Testis (tissue), 3 donors: ENCODE data around the gene SUSD6. TPM values are rescaled to one million over a fixed set of nuclear protein-coding genes. Genes with fewer than 3 reads are reported as not detected.

Experiments used
- DNase-seq: peaks from one replicate; pipeline ENCODE4 v3.0.0-alpha.2; 2019
- H3K27ac ChIP-seq, 2 donors: fragments of 200-600 bp; sonication (generic); one replicate each; pipeline ENCODE4 v1.5.1; 2019
- H3K27me3 ChIP-seq: fragments of 200-600 bp; sonication (generic); one replicate; pipeline ENCODE4 v1.5.1; 2019
- H3K36me3 ChIP-seq: fragments of 200-600 bp; sonication (generic); one replicate; pipeline ENCODE4 v1.5.1; 2017; ENCODE audit warnings: low read depth; ENCODE audit errors: missing control alignments
- H3K4me1 ChIP-seq: fragments of 200-600 bp; sonication (generic); one replicate; pipeline ENCODE4 v1.5.1; 2019
- H3K4me3 ChIP-seq, 2 donors: fragments of 200-600 bp; sonication (generic); one replicate each; pipeline ENCODE4 v1.5.1; 2017 to 2019
- H3K9me3 ChIP-seq: fragments of 200-600 bp; sonication (generic); one replicate; pipeline ENCODE4 v1.5.1; 2017
- POLR2A ChIP-seq: fragments of 450-650 bp; IDR thresholded peaks from one replicate; pipeline ENCODE4 v1.6.1; 2017; ENCODE audit warnings: antibody characterized with exemption, mild to moderate bottlenecking, moderate library complexity
- WGBS, 2 donors: methylation state at CpG; one replicate each; pipeline ENCODE4 v1.1.5; 2018; 5-methylcytosine and 5-hydroxymethylcytosine counted together
- intact Hi-C: fragments of 100-400 bp; cut with DNase I; formaldehyde crosslinking; loops from one replicate; pipeline ENCODE4 v1.15.1; 2023; ENCODE audit warnings: low total_unique reads
- polyA plus RNA-seq: library from polyadenylated mRNA; stranded (reverse); fragments of 350-450 nt; fragmentation: Illumina TruSeq; extraction: RNeasy Lipid Tissue Mini Kit (QIAGEN cat#74804); gene quantifications from one replicate; pipeline ENCODE4 v1.2.3, GENCODE V29; 2014; ENCODE audit warnings: low read depth, low replicate concordance; ENCODE audit not compliant: insufficient read depth
- total RNA-seq, 2 donors: library from RNA; depleted of rRNA; stranded (reverse); fragments of >200 nt; gene quantifications; one replicate each; pipeline ENCODE4 v1.2.3, GENCODE V29; 2016
- TF ChIP-seq, protein P1 (sequence below), 3 experiments: fragments of 450-650 bp in 2 of 3; fragments of 200-600 bp in 1 of 3; sonication (generic) in 1 of 3; IDR thresholded peaks; one replicate each; pipeline ENCODE4 v1.5.1; 2016 to 2019; ENCODE audit warnings: antibody characterized with exemption in 3 of 3, mild to moderate bottlenecking in 2 of 3, moderate library complexity in 1 of 3

SUSD6 gene
- total and polyA plus RNA-seq, 3 donors from 2014 or later = 27.7 to 39.5 (median 38.7) TPM

DNA sequence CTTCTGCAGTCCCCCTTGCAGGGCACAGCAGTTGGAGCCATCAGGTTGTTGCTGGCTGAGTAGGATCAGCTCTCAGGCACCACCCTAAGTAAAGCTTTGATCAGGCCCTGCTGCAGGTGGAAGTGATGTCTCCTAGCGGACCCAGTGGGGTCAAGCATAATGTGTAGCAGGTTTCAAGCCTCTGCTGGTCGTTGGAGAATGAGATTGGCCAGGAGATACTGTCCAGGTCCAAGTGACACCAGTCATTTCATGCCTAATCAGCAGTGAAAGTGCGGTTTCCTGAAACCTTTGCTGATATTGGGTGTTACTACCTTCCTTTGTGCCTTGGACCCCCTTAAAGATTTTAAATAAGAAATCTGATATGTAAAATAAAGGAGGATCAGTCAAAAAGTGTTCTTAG, 72.6 kb downstream of the SUSD6 start:
- Histone ChIP-seq H3K4me1 (peaks cover 5% of the 10 kb centered on the region), H3K9me3 (no peaks in the 10 kb centered on the region), H3K27me3 (no peaks in the 10 kb centered on the region), H3K27ac (no peak overlapping the region), H3K4me3 (no peak overlapping the region), H3K36me3 (no peaks in the 10 kb centered on the region)
- DNase-seq = no peak
- intact Hi-C loops = no loop called here
- WGBS, 2 donors = 87 to 97% methylated on average over 3 of the region's 3 CpGs
- no peak for TF ChIP-seq POLR2A
- TF ChIP-seq, protein P1, sequence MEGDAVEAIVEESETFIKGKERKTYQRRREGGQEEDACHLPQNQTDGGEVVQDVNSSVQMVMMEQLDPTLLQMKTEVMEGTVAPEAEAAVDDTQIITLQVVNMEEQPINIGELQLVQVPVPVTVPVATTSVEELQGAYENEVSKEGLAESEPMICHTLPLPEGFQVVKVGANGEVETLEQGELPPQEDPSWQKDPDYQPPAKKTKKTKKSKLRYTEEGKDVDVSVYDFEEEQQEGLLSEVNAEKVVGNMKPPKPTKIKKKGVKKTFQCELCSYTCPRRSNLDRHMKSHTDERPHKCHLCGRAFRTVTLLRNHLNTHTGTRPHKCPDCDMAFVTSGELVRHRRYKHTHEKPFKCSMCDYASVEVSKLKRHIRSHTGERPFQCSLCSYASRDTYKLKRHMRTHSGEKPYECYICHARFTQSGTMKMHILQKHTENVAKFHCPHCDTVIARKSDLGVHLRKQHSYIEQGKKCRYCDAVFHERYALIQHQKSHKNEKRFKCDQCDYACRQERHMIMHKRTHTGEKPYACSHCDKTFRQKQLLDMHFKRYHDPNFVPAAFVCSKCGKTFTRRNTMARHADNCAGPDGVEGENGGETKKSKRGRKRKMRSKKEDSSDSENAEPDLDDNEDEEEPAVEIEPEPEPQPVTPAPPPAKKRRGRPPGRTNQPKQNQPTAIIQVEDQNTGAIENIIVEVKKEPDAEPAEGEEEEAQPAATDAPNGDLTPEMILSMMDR (IDR thresholded peaks at IDR 0.05) = no peak

DNA sequence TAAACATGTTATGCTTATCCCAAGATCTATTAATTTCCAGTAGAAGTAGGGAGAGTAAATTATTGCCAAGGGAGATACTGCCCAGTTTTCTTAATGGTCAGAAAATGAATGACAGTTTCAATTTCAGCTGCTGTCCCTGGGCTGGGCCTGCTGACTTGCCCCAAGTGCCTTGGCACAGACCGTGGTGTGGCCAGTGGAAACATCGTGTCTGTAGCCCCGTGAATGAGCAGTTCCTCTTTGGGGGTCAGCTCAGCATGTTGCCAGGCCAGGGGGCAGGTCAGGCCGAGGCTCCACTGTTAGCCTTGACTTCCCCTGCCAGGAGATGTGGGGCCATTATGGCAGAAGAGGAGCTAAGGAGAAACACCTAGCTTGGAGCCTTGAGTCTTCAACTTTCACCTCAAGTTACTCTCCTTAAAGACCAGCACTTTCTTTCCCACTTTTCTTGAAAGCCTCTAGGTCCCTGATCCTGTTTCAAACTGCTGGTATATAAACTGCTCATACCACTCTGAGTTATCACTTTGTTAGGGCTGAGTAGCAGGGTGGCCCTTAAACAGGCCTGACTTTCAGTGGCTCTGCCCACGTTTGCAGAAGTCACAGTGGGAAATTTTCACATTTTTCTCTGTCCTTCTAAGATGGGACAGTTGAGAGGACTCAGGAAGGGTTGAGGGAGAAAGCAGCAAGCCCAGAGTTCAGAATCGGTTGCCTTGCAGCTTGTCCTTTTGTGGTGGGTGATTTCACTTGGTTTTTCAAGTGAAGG, 73.2 kb downstream of the SUSD6 start:
- Histone ChIP-seq H3K4me3 (no peak overlapping the region), H3K9me3 (no peaks in the 10 kb centered on the region), H3K27me3 (no peaks in the 10 kb centered on the region), H3K27ac (no peak overlapping the region), H3K4me1 (peaks cover 5% of the 10 kb centered on the region), H3K36me3 (no peaks in the 10 kb centered on the region)
- DNase-seq = no peak
- no peak for TF ChIP-seq POLR2A
- TF ChIP-seq, protein P1 (IDR thresholded peaks at IDR 0.05) = no peak
- 65 to 83% methylated on average over 5 to 6 of the region's 6 CpGs for WGBS, 2 donors
- intact Hi-C loops = no loop called here

DNA sequence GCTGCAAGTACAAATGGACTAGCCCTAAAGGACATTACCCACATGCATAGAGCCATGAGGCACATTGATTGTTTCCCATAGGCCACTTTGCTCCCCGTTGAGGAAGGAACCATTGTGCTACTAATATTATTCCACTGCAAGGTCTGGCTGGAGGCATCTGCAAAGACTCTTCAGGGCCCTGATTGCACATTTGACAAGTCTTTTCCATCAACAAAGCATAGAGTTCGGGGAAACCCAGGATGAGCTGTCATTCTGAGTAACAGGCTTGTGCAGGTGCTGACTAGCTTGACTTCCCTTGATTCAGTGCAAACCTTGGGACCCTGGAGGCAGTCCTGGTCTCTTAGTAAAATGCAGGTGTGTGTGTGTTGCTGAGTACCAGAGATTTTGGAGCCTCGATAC, 73.8 kb downstream of the SUSD6 start:
- TF ChIP-seq, protein P1 (IDR thresholded peaks at IDR 0.05) = no peak
- TF ChIP-seq POLR2A = no peak
- H3K27ac ChIP-seq = no peak overlapping the region
- DNase-seq = no peak

DNA sequence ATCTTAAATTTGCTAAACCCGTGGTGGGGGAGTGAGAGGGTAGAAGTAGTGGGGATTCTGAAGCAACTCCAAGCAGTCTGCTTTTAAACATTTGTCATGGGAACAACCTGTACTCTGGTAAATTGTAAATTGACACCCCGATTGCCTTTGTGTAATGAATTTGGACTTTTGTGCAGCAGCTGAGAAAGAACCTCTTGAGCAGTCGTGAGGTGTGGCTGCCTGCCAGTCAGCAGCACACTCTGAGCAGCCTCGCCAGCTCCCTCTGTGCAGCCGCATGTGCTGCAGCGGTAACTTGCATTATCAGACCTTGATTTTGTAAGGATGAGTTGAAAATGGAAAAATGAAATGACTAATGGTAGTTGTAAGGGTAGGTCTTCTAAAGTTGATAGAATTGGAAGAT, 74.3 kb downstream of the SUSD6 start:
- Histone ChIP-seq H3K27me3 (no peaks in the 10 kb centered on the region), H3K4me3 (no peak overlapping the region), H3K4me1 (peaks cover 5% of the 10 kb centered on the region), H3K9me3 (no peaks in the 10 kb centered on the region), H3K36me3 (no peaks in the 10 kb centered on the region), H3K27ac (no peak overlapping the region)
- peak; percentile 83 for DNase-seq
- intact Hi-C loops = no loop called here
- WGBS, 2 donors = 41 to 43% methylated on average over 6 of the region's 6 CpGs
- TF ChIP-seq POLR2A = no peak
- TF ChIP-seq, protein P1 (IDR thresholded peaks at IDR 0.05) = no peak

More for the DNA sequence above, 73.8 kb downstream of the SUSD6 start:
- intact Hi-C loops = no loop called here
- Histone ChIP-seq H3K4me1 (peaks cover 5% of the 10 kb centered on the region), H3K4me3 (no peak overlapping the region), H3K27me3 (no peaks in the 10 kb centered on the region), H3K36me3 (no peaks in the 10 kb centered on the region), H3K9me3 (no peaks in the 10 kb centered on the region)
- 76 to 82% methylated on average over 3 of the region's 3 CpGs for WGBS, 2 donors
